Stimulated activated CD4-positive, alpha-beta T cell treated with anti-CD3 and anti-CD28 coated beads, Interleukin-4, amount 100 ng/mL, for 48 hours (primary cell): ENCODE data around the gene ADARB2.
"Not testable (repeated sequence)": the region's sequence is repeated elsewhere in the genome, so short reads cannot be mapped to it uniquely, and the experiment has no call there.

Experiments used
- DNase-seq, 2 donors: peaks; one replicate each; pipeline ENCODE4 v3.0.0-alpha.2; 2020; ENCODE audit warnings: low read depth in 2 of 2

Gene ADARB2

GRCh38 chr10:1175956-1176565 lies 561.3 kb downstream of the ADARB2 start:
- no peak for DNase-seq

DNA sequence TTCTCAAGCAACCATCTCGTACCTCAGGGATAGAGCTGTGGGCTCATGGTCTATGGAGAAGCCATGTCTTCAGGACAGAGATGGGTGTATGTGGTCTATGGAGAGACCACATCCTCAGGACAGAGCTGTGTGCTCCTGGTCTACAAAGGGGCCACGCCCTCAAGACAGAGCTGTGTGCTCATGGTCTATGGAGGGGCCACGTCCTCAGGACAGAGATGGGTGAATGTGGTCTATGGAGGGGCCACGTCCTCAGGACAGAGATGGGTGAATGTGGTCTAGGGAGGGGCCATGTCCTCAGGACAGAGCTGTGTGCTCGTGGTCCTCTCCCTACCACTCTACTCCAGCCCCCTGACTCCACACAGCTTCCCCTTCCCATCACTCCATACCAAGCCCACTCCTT lies 563.3 kb downstream of the ADARB2 start:
- no peak for DNase-seq

DNA sequence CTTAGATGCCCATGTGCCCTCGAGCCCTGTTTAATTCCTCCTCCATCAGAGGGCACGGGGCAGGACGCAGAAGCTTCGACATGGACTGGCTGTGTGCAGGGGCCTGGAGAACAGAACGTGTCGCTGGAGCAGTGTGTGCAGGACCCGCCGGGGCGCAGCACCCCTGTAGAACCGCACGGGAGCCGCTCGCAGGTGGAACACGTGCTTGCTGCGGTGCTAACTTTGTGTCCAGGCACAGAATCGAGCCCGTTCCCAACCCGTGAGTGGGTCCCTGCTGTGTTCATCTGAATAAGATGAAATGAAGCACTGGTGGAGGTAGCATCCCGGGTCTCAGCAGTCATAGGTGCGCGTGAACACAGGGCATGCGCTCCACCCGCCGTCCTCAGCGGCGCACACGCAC lies 564.2 kb downstream of the ADARB2 start:
- DNase-seq, result no peak

DNA sequence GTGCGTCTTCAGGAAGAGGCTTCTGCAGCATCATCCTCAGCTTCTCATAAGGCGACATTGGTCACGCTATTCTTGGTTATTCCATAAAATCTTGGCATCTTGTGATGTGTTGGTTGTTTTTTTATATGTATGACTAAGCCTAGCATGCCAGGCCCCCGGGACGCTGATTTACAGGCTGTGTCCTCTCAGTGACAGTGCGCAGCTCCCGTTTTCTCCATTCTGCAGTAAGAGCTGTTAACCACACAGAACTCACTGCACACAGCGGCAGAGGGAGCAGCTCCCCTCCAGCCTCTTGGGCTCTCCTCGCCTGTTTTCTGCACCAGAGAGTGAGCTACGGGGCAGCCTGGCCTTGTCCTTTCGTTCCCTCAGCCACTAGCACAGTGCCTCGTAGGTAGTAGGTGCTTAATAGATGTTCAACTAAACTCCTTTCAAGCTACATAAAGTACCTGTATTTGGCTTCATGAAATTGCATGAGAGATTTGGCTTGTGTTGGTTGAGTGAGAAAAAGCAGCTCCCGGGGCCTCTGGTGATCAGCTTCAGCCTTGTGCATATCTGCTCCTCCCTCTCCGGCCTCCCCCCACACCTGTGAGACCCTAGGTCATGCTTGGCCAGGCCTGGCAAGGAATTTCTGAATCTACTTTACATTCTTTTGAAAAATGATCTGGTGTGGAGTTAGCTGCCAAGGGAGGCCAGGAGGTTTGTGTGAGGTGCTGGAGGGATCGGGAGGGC lies 564.9 kb downstream of the ADARB2 start:
- no peak for DNase-seq

- no peak for DNase-seq
Measured at GRCh38 chr10:1171586-1171985, 565.7 kb downstream of the ADARB2 start.

DNA sequence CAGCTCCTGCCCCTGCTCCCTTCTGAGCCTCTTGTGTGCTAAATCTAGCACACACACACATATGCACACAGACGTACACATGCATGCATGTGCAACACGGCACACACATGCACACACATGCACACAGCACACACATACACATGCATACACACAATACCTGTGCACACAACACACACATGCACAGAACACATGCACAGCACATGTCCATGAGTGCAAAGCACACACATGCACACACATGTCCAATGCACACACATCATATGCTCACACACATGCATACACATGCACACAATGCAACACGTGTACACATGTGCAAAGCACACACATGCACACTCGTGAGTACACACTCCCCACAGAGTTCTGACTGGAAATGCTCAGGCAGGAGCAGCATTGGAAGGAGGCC lies 566.1 kb downstream of the ADARB2 start:
- no peak for DNase-seq

- no peak for DNase-seq
Measured at GRCh38 chr10:1170867-1171180, 566.5 kb downstream of the ADARB2 start.

GRCh38 chr10:1169981-1170866 lies 567.1 kb downstream of the ADARB2 start:
- no peak for DNase-seq

- DNase-seq, result no peak
Measured at GRCh38 chr10:1169186-1169885, 568.0 kb downstream of the ADARB2 start.

- DNase-seq, result no peak
Measured at GRCh38 chr10:1168763-1169162, 568.6 kb downstream of the ADARB2 start.

GRCh38 chr10:1166828-1167275 lies 570.5 kb downstream of the ADARB2 start:
- DNase-seq, result no peak

DNA sequence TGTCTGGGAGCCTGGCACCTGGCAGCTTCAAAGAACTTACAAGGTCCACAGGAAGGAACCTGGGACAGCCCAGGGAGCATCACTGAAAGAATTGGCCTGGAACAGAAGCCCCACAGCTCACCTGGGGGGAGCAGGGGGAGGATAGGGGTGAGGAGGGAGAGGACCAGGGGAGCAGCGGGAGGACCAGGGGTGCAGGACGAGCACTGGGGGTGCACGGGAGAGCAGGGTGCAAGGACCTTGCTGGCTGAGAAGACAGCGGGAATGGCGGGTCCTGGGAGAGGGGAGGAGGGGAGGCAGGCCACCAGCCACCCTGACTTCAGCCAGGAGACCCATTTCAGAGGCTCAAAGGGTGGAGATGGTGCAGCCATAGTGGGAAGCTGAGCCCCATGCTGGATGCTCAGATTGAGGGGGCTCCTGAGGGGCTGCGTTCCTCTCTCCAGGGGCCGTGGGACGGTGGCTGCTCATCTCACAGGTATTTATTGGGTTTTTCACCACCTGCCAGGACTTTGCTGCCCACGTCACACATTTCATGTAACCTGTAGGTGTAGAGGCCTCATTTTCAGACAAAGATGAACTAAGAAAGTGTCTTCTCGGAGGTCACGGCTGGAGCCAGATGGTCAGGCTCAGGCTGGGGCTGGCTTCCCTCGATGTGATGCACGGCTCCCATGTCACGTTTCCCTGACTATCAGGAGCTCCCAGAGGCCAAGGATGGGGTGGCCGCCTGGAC lies 571.1 kb downstream of the ADARB2 start:
- no peak for DNase-seq

GRCh38 chr10:1163831-1164230 lies 573.5 kb downstream of the ADARB2 start:
- DNase-seq, result no peak

GRCh38 chr10:1163204-1163660 lies 574.1 kb downstream of the ADARB2 start:
- DNase-seq, result no peak

- DNase-seq, result no peak
Measured at GRCh38 chr10:1162481-1163203, 574.7 kb downstream of the ADARB2 start.

GRCh38 chr10:1161315-1161673 lies 576.0 kb downstream of the ADARB2 start:
- not testable (repeated sequence) for DNase-seq

GRCh38 chr10:1160561-1161314 lies 576.6 kb downstream of the ADARB2 start:
- no peak for DNase-seq

DNA sequence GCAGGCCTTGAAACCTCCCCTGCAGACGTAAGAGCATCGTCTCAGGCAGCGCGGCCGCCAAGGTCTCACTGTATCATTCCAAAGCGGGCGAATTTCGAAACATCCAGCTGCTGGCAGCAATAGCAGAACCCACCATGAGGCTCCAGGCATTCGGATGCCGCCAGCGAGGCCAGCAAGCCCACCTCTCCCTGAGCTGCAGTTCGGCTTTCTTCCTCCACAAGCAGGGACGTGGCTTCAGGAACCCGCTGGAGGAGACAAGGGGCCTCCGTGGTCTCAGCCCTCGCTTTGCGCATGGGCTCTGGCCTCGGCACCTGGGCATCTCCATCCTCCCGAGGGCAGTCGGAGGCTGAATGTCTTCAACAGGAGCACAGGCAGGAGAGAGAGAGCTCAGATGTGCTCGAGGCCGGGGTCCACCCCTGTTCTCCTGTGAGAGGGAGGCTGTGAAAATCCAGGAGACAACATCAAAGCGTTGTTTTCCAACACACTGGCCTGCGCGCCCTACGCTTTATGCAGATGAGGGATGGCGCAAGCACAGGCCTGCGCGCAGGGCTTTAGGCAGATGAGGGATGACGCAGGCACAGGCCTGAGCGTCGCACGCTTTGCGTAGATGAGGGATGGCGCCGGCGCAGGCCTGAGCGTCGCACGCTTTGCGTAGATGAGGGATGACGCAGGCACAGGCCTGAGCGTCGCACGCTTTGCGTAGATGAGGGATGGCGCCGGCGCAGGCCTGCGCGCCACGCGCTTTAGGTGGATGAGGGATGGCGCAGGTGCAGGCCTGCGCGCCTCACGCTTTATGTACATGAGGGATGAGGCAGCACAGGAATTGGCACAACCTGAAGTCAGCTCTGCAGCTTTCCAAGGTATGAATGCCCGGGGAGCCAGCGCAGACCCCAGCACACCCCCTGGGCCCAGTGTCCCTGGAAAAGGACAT lies 577.9 kb downstream of the ADARB2 start:
- no peak for DNase-seq

DNA sequence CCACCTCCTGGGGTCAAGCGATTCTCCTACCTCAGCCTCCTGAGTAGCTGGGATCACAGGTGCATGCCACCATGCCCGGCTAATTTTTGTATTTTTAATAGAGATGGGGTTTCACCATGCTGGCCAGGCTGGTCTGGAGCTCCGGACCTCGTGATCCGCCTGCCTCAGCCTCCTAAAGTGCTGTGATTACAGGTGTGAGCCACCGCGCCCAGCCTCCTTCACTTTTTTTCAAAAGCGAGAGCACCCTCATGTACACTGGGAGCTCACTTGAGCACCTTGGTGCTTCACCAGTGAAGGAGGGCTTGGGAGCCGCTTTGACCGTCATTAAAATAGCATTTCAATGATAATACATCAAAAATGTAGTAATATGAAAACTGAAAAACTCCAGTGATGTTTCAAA lies 578.8 kb downstream of the ADARB2 start:
- not testable (repeated sequence) for DNase-seq
